ENCODE data around the gene FLNC. TPM values are rescaled to one million over a fixed set of nuclear protein-coding genes. Genes with fewer than 3 reads are reported as not detected.
A peak's percentile ranks its signal among the peaks of the same experiment; 100 is the strongest.

Gene FLNC
- total and polyA plus RNA-seq, 9 of the 15 experiments (the other 6 are each of a cell fraction or from before 2014, with no cell fraction given) = 0.90 to 155 (median 28.8) TPM

GRCh38 chr7:128829391-128830166, 627 bp upstream of the FLNC start (continued):
- TF ChIP-seq TAF9B (IDR thresholded peaks at IDR 0.05; ENCODE audit: partially characterized antibody) = no peak
- no peak; the same call in 1 of the 2 replicates for TF ChIP-seq HMG20B (CRISPR knock-in tag; IDR thresholded peaks at IDR 0.05)
- no peak for TF ChIP-seq ZSCAN29 (IDR thresholded peaks at IDR 0.05)
- TF ChIP-seq ASH1L (IDR thresholded peaks at IDR 0.05; ENCODE audit: borderline replicate concordance, low read depth, partially characterized antibody) = no peak
- no peak for TF ChIP-seq PHF21A (IDR thresholded peaks at IDR 0.05; ENCODE audit: borderline replicate concordance, low read depth)
- no peak for TF ChIP-seq ZNF586 (CRISPR knock-in tag; conservative IDR thresholded peaks at IDR 0.05)
- TF ChIP-seq MAFF (IDR thresholded peaks at IDR 0.05; ENCODE audit: low read length) = no peak
- TF ChIP-seq ZNF134 (CRISPR knock-in tag; conservative IDR thresholded peaks at IDR 0.05) = no peak
- TF ChIP-seq, protein P1, sequence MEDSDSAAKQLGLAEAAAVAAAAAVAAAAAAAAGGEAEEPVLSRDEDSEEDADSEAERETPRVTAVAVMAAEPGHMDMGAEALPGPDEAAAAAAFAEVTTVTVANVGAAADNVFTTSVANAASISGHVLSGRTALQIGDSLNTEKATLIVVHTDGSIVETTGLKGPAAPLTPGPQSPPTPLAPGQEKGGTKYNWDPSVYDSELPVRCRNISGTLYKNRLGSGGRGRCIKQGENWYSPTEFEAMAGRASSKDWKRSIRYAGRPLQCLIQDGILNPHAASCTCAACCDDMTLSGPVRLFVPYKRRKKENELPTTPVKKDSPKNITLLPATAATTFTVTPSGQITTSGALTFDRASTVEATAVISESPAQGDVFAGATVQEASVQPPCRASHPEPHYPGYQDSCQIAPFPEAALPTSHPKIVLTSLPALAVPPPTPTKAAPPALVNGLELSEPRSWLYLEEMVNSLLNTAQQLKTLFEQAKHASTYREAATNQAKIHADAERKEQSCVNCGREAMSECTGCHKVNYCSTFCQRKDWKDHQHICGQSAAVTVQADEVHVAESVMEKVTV (CRISPR knock-in tag; IDR thresholded peaks at IDR 0.05) = no peak
- TF ChIP-seq ZBTB8A (IDR thresholded peaks at IDR 0.05; ENCODE audit: partially characterized antibody) = no peak
- no peak; the same call in 1 of the 2 replicates for TF ChIP-seq MBD2 (IDR thresholded peaks at IDR 0.05; ENCODE audit: borderline replicate concordance, low read depth)
- TF ChIP-seq HDAC8 (tag; IDR thresholded peaks at IDR 0.05) = no peak
- TF ChIP-seq, protein P2, sequence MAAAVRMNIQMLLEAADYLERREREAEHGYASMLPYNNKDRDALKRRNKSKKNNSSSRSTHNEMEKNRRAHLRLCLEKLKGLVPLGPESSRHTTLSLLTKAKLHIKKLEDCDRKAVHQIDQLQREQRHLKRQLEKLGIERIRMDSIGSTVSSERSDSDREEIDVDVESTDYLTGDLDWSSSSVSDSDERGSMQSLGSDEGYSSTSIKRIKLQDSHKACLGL (CRISPR knock-in tag; IDR thresholded peaks at IDR 0.05; ENCODE audit: borderline replicate concordance, poor library complexity, severe bottlenecking) = no peak
- no peak for TF ChIP-seq ELF4 (CRISPR knock-in tag; IDR thresholded peaks at IDR 0.05)
- TF ChIP-seq, protein P3, sequence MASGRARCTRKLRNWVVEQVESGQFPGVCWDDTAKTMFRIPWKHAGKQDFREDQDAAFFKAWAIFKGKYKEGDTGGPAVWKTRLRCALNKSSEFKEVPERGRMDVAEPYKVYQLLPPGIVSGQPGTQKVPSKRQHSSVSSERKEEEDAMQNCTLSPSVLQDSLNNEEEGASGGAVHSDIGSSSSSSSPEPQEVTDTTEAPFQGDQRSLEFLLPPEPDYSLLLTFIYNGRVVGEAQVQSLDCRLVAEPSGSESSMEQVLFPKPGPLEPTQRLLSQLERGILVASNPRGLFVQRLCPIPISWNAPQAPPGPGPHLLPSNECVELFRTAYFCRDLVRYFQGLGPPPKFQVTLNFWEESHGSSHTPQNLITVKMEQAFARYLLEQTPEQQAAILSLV (tag; IDR thresholded peaks at IDR 0.05) = no peak
- no peak for TF ChIP-seq ZNF146 (CRISPR knock-in tag; IDR thresholded peaks at IDR 0.05; ENCODE audit: unreplicated experiment)
- no peak for TF ChIP-seq PRMT5 (CRISPR knock-in tag; IDR thresholded peaks at IDR 0.05)
- no peak for TF ChIP-seq FOXP1 (CRISPR knock-in tag; IDR thresholded peaks at IDR 0.05)
- TF ChIP-seq ETS2 (tag; IDR thresholded peaks at IDR 0.05; ENCODE audit: borderline replicate concordance, poor library complexity, severe bottlenecking) = no peak
- TF ChIP-seq STAT5B (CRISPR knock-in tag; IDR thresholded peaks at IDR 0.05) = no peak
- TF ChIP-seq, protein P4, sequence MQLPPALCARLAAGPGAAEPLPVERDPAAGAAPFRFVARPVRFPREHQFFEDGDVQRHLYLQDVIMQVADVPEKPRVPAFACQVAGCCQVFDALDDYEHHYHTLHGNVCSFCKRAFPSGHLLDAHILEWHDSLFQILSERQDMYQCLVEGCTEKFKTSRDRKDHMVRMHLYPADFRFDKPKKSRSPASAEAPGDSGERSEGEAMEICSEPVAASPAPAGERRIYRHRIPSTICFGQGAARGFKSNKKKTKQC (CRISPR knock-in tag; IDR thresholded peaks at IDR 0.05) = no peak
- TF ChIP-seq ZNF79 (CRISPR knock-in tag; IDR thresholded peaks at IDR 0.05; ENCODE audit: low read depth) = no peak
- TF ChIP-seq PYGO2 (tag; IDR thresholded peaks at IDR 0.05) = no peak
- no peak for TF ChIP-seq GATA2 (CRISPR knock-in tag; IDR thresholded peaks at IDR 0.05)
- TF ChIP-seq MEF2A (IDR thresholded peaks at IDR 0.05; ENCODE audit: control insufficient read depth, low read depth, low read length) = no peak
- 0 out of 4 replicates have a peak, but pooled peaks of 1 of the 2 experiments have one; percentile 54 for TF ChIP-seq TEAD1 (CRISPR knock-in tag; IDR thresholded peaks at IDR 0.05)
- no peak for TF ChIP-seq PML (IDR thresholded peaks at IDR 0.05; ENCODE audit: low read length)
